GM21381 (cell line): ENCODE data around the gene TPM2.
"Not testable (repeated sequence)": the region's sequence is repeated elsewhere in the genome, so short reads cannot be mapped to it uniquely, and the experiment has no call there.

Experiments used
- ATAC-seq: cut with Tn5 transposase; IDR thresholded peaks from one replicate; pipeline ENCODE4 v1.9.1; 2021; ENCODE audit warnings: mild to moderate bottlenecking, moderate library complexity; ENCODE audit not compliant: unreplicated experiment

TPM2 gene

GRCh38 chr9:35657546-35658136, 32.1 kb downstream of the TPM2 start, which contains the start of gene RMRP:
Gene RMRP (minus strand): TSS chr9:35658019.
- peak; percentile 81 for ATAC-seq

- ATAC-seq: no peak
These were observed 32.7 kb downstream of the TPM2 start for GRCh38 chr9:35656831-35657545.

GRCh38 chr9:35656348-35656747, 33.4 kb downstream of the TPM2 start:
- no peak for ATAC-seq

- ATAC-seq: no peak
These were observed 36.1 kb downstream of the TPM2 start for GRCh38 chr9:35653611-35654010.

- no peak for ATAC-seq
These were observed 36.9 kb downstream of the TPM2 start for GRCh38 chr9:35652829-35653209.

GRCh38 chr9:35651956-35652828, 37.5 kb downstream of the TPM2 start:
- ATAC-seq: no peak

GRCh38 chr9:35650341-35651158, 39.2 kb downstream of the TPM2 start, which contains the start of gene SIT1:
Gene SIT1 (minus strand): TSS chr9:35650931. CDS start chr9:35650853, 78 bp downstream.
- ATAC-seq: no peak

- ATAC-seq: no peak
These were observed 40.0 kb downstream of the TPM2 start for GRCh38 chr9:35649431-35650340.

GRCh38 chr9:35646533-35647265, 43.0 kb downstream of the TPM2 start:
- ATAC-seq: peak; percentile 90

GRCh38 chr9:35646153-35646532, 43.6 kb downstream of the TPM2 start:
- ATAC-seq: no peak

GRCh38 chr9:35645736-35646135, 44.0 kb downstream of the TPM2 start:
- ATAC-seq: not testable (repeated sequence)

GRCh38 chr9:35643046-35643445, 46.7 kb downstream of the TPM2 start:
- no peak for ATAC-seq

GRCh38 chr9:35641478-35641877, 48.2 kb downstream of the TPM2 start:
- not testable (repeated sequence) for ATAC-seq

- not testable (repeated sequence) for ATAC-seq
These were observed 49.3 kb downstream of the TPM2 start for GRCh38 chr9:35640431-35640830.

- no peak for ATAC-seq
These were observed 50.1 kb downstream of the TPM2 start for GRCh38 chr9:35639631-35640030.

- ATAC-seq: not testable (repeated sequence)
These were observed 50.5 kb downstream of the TPM2 start for GRCh38 chr9:35639225-35639624.

GRCh38 chr9:35638751-35639150, 51.0 kb downstream of the TPM2 start:
- not testable (repeated sequence) for ATAC-seq

- not testable (repeated sequence) for ATAC-seq
These were observed 52.2 kb downstream of the TPM2 start for GRCh38 chr9:35637427-35637955.

GRCh38 chr9:35636877-35637246, 52.9 kb downstream of the TPM2 start:
- not testable (repeated sequence) for ATAC-seq
